H1 (cell line): ENCODE results near the gene KIZ.

ENCODE experiments used
- BRCA1 ChIP-seq: IDR thresholded peaks from 2 replicates; pipeline ENCODE4 v1.6.1; 2012; ENCODE audit warnings: low read depth, low read length, improper control_type of control experiment
- CTCF ChIP-seq, 3 experiments: IDR thresholded peaks; 1 replicate in 2 of 3; 2 replicates in 1 of 3; pipeline versions ENCODE4 v1.5.1 to v1.6.1; 2011; ENCODE audit warnings: low read length in 3 of 3, mild to moderate bottlenecking in 3 of 3, inconsistent platforms in 2 of 3, low read depth in 1 of 3, moderate library complexity in 1 of 3; ENCODE audit not compliant: insufficient read depth in 1 of 3; ENCODE audit errors: control extremely low read depth in 1 of 3
- MAFK ChIP-seq: IDR thresholded peaks from 2 replicates; pipeline ENCODE4 v1.6.1; 2012; ENCODE audit warnings: low read depth, mild to moderate bottlenecking, improper control_type of control experiment, low read length
- USF2 ChIP-seq: IDR thresholded peaks from 2 replicates; pipeline ENCODE4 v1.6.1; 2011; ENCODE audit warnings: low read length, improper control_type of control experiment

- TF ChIP-seq BRCA1 (no peak), MAFK (no peak), CTCF (IDR thresholded peaks at IDR 0.05; ENCODE audit: control extremely low read depth in 1 of 3, insufficient read depth in 1 of 3, low read depth in 1 of 3, low read length in 3 of 3) (peak in 2 of 3 experiments; percentile 37 to 39; a peak in 3 of 4 replicates), USF2 (no peak)
These were observed 114.5 kb downstream of the KIZ start for GRCh38 chr20:21240394-21240793.
